Stimulated activated CD8-positive, alpha-beta memory T cell treated with anti-CD3 and anti-CD28 coated beads, Interleukin-2, amount 100 ng/mL, for 1 hour (primary cell): ENCODE results near the gene TMUB2.
"Not testable (repeated sequence)": the region's sequence is repeated elsewhere in the genome, so short reads cannot be mapped to it uniquely, and the experiment has no call there.

Experiments
- DNase-seq, 2 donors: peaks; one replicate each; pipeline ENCODE4 v3.0.0-alpha.2; 2020; ENCODE audit warnings: low read depth in 2 of 2

The TMUB2 gene

DNA sequence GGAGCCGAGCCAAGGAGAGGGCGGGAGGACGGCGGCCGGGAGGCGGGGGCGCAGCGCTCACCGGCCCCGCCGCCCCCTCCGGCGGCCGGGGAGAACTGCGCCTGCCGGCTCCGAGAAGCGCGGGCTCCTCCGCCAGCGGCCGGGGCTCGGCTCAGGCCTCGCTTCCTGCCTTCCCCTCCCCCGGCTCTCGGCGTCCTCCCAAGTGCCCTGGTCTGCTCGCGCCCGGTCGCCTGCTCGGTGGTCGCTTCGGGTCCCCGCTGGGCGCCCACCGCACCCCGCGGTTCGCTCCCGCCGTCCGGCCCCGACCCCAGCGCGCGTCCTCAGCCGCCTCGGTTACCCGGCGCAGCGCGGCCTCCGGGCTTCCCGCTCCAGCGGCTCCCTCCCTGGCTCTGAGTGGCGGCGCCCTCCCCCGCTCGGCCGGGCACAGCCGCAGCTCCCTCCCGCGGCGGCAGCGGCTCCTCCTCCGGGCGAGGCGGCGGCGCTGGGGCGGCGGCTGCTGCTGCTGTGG is 32.4 kb downstream of the TMUB2 start:
- peak in 1 of 2 donors; percentile 52 for DNase-seq

- peak; percentile 52 to 55 for DNase-seq
Measured at GRCh38 chr17:44219616-44220212, 32.9 kb downstream of the TMUB2 start, which contains the start of gene UBTF. Gene UBTF (minus strand): TSS chr17:44219675. CDS start chr17:44218229, 1,446 bp downstream.

GRCh38 chr17:44220213-44221083 is 33.7 kb downstream of the TMUB2 start:
- DNase-seq: peak in 1 of 2 donors; percentile 24

- DNase-seq: peak in 1 of 2 donors; percentile 37
Measured at GRCh38 chr17:44221084-44221861, 34.5 kb downstream of the TMUB2 start.

DNA sequence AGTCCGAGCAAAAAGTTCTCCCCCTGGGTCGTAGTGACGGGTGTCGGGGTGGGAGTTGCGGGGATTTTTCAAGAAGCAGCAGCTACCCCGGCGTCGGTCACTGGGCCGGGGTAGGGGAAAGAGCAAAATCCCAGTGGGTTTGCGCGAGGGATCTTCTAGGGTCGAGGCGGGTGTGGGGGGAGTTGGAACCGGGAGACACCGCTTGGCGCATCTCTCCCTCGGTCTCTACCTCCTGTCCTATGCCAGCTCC is 35.0 kb downstream of the TMUB2 start:
- no peak for DNase-seq

GRCh38 chr17:44222112-44222869 is 35.5 kb downstream of the TMUB2 start:
- DNase-seq: no peak

GRCh38 chr17:44223541-44224071 is 36.8 kb downstream of the TMUB2 start:
- no peak for DNase-seq

- no peak for DNase-seq
Measured at GRCh38 chr17:44229090-44229489, 42.3 kb downstream of the TMUB2 start.

DNA sequence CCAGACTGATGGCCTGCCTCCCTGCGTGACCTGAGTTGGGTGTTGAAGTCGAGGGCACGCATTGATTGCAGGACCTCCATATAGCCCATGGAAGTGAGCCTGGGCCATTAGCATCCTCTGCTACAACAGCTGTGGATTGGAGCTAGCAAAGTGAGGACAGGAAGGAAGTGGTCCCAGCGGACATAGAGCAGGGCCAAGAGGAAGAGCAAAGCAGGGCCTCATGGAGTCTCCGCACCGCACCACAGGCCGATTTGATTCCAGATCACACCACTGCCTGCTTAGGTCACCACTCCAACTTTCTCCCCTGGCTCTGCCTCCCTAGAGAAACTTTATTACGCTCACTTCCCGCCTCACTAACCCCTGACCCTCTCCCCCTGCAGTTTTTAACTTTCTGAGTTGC is 43.4 kb downstream of the TMUB2 start:
- DNase-seq: no peak

DNA sequence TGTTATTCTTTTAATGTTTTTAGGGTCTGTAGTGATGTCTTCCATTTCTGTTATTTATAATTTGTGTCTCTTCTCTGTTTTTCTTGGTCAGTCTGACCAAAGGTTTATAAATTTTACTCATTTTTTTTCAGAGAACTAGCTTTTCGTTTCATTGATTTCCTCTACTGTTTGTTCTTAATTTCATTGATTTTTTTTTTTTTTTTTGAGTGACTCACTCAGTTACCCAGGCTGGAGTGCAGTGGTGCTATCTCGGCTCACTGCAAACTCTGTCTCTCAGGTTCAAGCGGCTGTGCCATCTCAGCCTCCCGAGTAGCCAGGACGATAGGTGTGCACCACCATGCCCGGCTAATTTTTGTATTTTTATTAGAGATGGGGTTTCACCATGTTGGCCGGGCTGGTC is 45.3 kb downstream of the TMUB2 start:
- no peak for DNase-seq

GRCh38 chr17:44233582-44233981 is 46.8 kb downstream of the TMUB2 start:
- DNase-seq: no peak

DNA sequence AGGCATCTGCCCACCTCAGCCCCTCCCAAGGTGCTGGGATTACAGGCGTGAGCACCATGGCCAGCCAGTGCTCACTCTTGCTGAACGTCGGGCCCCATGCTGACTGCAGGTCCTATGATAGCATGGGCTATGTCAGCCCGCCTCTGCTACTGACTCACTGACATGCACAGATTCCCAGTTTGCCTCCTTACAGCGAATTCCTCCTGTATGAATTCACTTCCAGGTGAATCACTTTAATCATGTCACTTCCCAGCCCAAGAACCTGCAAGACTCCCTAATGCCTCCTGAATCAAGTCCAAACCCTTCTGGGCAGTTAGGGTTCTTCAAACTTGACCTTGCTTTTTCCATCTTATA is 48.8 kb downstream of the TMUB2 start:
- DNase-seq: no peak

- DNase-seq: no peak
Measured at GRCh38 chr17:44236444-44236991, 49.7 kb downstream of the TMUB2 start.

GRCh38 chr17:44237886-44238285 is 51.1 kb downstream of the TMUB2 start:
- DNase-seq: not testable (repeated sequence)

GRCh38 chr17:44241106-44241624 is 54.4 kb downstream of the TMUB2 start:
- no peak for DNase-seq
